Muscle layer of duodenum (tissue), 2 donors: ENCODE data around the gene TMEM178B.

ENCODE experiments used
- H3K27ac ChIP-seq: one replicate; pipeline ENCODE4 v1.7.0; 2013; ENCODE audit warnings: mild to moderate bottlenecking, low read length
- H3K27me3 ChIP-seq: one replicate; pipeline ENCODE4 v1.7.0; 2013; ENCODE audit warnings: low read depth, mild to moderate bottlenecking, control low read depth, low read length
- H3K36me3 ChIP-seq, 2 donors: one replicate each; pipeline ENCODE4 v1.7.0; 2013; ENCODE audit warnings: low read length in 2 of 2, control low read depth in 1 of 2, mild to moderate bottlenecking in 1 of 2; ENCODE audit not compliant: insufficient read depth in 2 of 2, control insufficient read depth in 1 of 2
- H3K4me1 ChIP-seq, 2 donors: one replicate each; pipeline ENCODE4 v1.7.0; 2013; ENCODE audit warnings: low read length in 2 of 2, mild to moderate bottlenecking in 2 of 2, control low read depth in 1 of 2, moderate library complexity in 1 of 2; ENCODE audit not compliant: insufficient read depth in 2 of 2, control insufficient read depth in 1 of 2
- H3K4me3 ChIP-seq, 2 donors: one replicate each; pipeline ENCODE4 v1.7.0; 2013; ENCODE audit warnings: low read length in 2 of 2, low read depth in 1 of 2, mild to moderate bottlenecking in 1 of 2
- H3K9me3 ChIP-seq, 2 donors: one replicate each; pipeline ENCODE4 v1.7.0; 2013; ENCODE audit warnings: low read length in 2 of 2, control low read depth in 1 of 2, mild to moderate bottlenecking in 1 of 2; ENCODE audit not compliant: control insufficient read depth in 1 of 2
- donor health status: healthy.

TMEM178B gene

GRCh38 chr7:141527076-141527475 is 453.2 kb downstream of the TMEM178B start:
- no peaks in the 10 kb centered on the region for H3K4me1 ChIP-seq
- no peak overlapping the region for H3K4me3 ChIP-seq
- H3K27ac ChIP-seq: no peak overlapping the region
- H3K36me3 ChIP-seq: no peaks in the 10 kb centered on the region
- H3K27me3 ChIP-seq: no peaks in the 10 kb centered on the region
- H3K9me3 ChIP-seq: no peaks in the 10 kb centered on the region

- H3K27ac ChIP-seq: no peak overlapping the region
- H3K9me3 ChIP-seq: no peaks in the 10 kb centered on the region
- peaks cover 0 to 4% of the 10 kb centered on the region in 2 donors for H3K4me1 ChIP-seq
- no peaks in the 10 kb centered on the region for H3K27me3 ChIP-seq
- no peak overlapping the region for H3K4me3 ChIP-seq
- no peaks in the 10 kb centered on the region for H3K36me3 ChIP-seq
These were observed 454.5 kb downstream of the TMEM178B start for GRCh38 chr7:141528399-141528798.
